GM10248 (cell line): ENCODE results near the gene PDGFRA.

Experiments used
- CTCF ChIA-PET: fragments of 300-600 bp; sonication (Branson Sonifier 250); formaldehyde crosslinking; extraction: SDS; loops from one replicate; lab custom pipeline; 2021; ENCODE audit warnings: antibody characterized with exemption; lab: Yijun Ruan, JAX
- POLR2A ChIA-PET: fragments of 350-650 bp; sonication (Branson Sonifier 250); formaldehyde crosslinking; extraction: SDS; loops from one replicate; lab custom pipeline; 2020; ENCODE audit warnings: antibody characterized with exemption; lab: Yijun Ruan, JAX
- DNase-seq: peaks from one replicate; pipeline ENCODE4 v3.0.0; 2012; ENCODE audit errors: extremely low spot score
- TF ChIP-seq, protein P1 (sequence below): IDR thresholded peaks from 2 replicates; pipeline ENCODE4 v1.5.1; 2012; ENCODE audit warnings: mild to moderate bottlenecking, low read depth; ENCODE audit errors: extremely low read depth, missing control alignments, control extremely low read depth

The PDGFRA gene

DNA sequence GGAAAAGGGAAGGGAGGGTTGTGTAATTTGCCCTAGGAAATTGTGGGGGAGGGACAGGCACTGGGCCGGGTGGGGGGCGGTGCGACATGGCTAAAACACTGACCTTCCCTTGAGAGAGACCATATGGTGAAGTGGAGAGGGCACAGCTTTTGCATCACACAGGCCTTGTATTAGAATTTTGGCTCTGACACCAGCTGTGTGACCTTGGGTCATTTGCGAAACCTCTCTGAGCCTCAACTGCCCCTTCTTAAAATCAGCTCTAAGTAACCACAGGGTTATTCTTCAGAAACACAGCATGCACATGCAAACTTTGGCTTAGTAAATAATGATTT, 25.8 kb downstream of the PDGFRA start:
- POLR2A ChIA-PET: no interaction called here
- no peak for DNase-seq
- CTCF ChIA-PET: interaction anchor here (1.3 kb wide), 1 partner anchor 21 kb away, joined by 4 read pairs; no protein-coding TSS in a partner anchor
- TF ChIP-seq, protein P1, sequence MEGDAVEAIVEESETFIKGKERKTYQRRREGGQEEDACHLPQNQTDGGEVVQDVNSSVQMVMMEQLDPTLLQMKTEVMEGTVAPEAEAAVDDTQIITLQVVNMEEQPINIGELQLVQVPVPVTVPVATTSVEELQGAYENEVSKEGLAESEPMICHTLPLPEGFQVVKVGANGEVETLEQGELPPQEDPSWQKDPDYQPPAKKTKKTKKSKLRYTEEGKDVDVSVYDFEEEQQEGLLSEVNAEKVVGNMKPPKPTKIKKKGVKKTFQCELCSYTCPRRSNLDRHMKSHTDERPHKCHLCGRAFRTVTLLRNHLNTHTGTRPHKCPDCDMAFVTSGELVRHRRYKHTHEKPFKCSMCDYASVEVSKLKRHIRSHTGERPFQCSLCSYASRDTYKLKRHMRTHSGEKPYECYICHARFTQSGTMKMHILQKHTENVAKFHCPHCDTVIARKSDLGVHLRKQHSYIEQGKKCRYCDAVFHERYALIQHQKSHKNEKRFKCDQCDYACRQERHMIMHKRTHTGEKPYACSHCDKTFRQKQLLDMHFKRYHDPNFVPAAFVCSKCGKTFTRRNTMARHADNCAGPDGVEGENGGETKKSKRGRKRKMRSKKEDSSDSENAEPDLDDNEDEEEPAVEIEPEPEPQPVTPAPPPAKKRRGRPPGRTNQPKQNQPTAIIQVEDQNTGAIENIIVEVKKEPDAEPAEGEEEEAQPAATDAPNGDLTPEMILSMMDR: no peak

- ChIA-PET POLR2A (no interaction called here), CTCF (no interaction called here)
- TF ChIP-seq, protein P1: no peak
- no peak for DNase-seq
These were observed 26.8 kb downstream of the PDGFRA start for GRCh38 chr4:54255881-54256280.

GRCh38 chr4:54256491-54257486, 27.7 kb downstream of the PDGFRA start:
- ChIA-PET CTCF (no interaction called here), POLR2A (no interaction called here)
- DNase-seq: no peak
- TF ChIP-seq, protein P1: no peak

DNA sequence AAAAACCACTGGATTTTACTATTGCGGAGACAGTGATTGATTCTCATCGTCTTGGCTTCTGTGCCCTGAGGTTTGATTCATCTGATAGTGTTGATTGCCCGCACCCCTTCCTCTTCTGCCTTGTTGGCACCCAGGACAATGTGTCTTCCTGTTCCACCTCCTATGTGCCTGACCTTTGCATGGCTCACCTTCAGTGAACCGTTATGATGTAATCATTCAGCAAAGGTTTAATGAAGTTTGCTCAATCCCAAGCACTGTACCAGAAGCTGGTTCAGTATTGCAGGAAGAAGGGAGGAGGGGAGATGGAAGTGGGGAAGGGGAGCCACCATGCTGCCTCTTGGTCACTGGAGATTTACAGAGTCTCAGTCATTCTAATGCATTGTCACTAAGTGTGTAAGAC, 36.3 kb downstream of the PDGFRA start:
- ChIA-PET CTCF (interaction anchor here (1.0 to 1.8 kb wide), 3 partner anchors 9 to 31 kb away, joined by 5 to 8 read pairs (median 6); no protein-coding TSS in a partner anchor), POLR2A (no interaction called here)
- TF ChIP-seq, protein P1: no peak
- no peak for DNase-seq

DNA sequence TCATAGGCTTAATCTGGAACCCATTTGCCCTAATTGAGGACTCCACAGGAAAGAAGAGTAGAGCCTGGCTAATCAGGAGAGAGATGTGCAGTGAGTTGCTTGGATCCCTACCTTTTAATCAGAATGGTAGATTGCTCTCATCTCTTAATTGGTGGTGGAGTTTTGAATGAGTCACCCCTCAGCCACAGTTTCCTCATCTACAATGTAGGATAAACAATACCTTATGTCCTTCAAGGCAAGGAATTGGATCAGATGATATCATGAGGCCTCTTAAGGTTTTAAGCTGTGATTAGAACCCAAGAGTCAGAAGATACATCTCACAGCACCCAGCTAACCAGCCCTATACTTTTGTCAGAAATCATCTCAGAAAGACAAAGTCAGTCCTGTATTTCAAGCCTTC, 39.1 kb downstream of the PDGFRA start:
- ChIA-PET POLR2A (no interaction called here), CTCF (interaction anchor here (0.9 to 1.4 kb wide), 2 partner anchors 9 to 10 kb away, joined by 3 to 7 read pairs; no protein-coding TSS in a partner anchor)
- DNase-seq: no peak
- TF ChIP-seq, protein P1: no peak

GRCh38 chr4:54271464-54271863, 42.4 kb downstream of the PDGFRA start:
- DNase-seq: no peak
- POLR2A ChIA-PET: no interaction called here
- TF ChIP-seq, protein P1: no peak
- CTCF ChIA-PET: interaction anchor here (1.6 kb wide), 2 partner anchors 37 kb away, joined by 7 to 9 read pairs; no protein-coding TSS in a partner anchor
